Kasumi-1 (cell line): Measurements from ENCODE around the gene CHRNB4.

Experiments
- DNase-seq, 2 experiments: peaks; one replicate each; lab custom pipeline; 2025; lab: John Stamatoyannopoulos, UW

Gene CHRNB4

DNA sequence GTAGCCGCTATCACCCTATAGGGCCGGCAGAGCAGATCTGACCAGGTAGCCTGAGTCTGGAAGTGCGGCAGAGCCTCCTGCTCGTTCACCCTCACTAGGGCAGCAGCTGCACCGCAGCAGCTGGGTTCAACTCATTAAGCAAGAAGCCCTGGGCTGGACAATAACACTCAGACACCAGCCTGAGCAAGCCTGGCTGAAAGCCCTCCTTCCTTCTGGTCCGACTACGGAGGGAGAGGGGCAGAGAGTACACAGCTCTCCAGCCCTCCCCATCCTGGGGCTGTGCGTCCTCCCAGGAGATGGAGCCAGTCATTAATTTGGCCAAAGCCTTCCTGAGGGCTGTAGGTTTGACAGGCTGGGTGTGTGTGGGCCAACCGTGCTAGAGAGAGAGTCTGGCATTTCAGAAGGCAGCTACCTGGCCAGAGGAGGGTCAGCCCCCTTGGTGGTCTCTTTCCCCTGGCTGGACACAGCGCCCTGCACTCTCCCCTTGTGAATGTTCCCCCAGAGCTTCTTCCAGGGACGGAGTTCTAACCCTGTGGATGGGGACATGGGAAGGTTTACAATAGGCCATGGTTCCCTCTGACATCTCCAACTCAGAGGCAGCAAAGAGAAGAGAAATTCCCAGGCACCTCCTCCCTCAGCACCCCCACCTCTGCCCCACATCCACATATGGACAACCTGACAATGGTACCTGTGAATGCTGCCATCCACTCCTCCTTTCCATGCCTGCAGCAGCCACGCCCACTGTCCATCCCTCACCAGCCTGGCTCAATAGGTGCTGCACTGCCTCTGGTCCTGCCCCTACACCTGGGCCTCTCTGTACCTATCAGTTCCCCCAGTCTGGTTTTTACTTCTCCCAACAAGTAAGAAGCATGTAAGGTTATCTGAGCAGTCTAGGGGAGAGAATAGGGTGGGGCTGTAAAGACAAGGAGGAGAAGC is 6.5 kb downstream of the CHRNB4 start:
- DNase-seq: no peak

DNA sequence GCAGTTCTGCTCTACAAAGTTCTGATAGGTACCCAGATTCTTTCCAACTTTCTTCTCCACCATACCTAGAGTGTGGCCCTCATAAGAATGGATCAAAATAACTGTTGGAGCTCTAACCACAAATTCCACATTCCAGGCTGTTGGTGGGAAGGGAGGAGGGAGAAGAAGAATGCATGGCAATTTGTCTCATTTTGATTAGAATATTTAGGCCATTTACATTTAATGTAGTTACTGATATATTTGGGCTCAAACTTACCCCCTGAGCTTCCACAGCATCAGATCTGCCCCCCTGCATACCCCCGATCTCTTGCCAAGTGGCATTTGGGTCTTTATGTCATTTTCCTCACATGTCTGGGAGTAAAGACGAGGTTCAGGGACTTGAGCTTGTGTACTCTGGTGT is 7.7 kb downstream of the CHRNB4 start:
- no peak for DNase-seq

DNA sequence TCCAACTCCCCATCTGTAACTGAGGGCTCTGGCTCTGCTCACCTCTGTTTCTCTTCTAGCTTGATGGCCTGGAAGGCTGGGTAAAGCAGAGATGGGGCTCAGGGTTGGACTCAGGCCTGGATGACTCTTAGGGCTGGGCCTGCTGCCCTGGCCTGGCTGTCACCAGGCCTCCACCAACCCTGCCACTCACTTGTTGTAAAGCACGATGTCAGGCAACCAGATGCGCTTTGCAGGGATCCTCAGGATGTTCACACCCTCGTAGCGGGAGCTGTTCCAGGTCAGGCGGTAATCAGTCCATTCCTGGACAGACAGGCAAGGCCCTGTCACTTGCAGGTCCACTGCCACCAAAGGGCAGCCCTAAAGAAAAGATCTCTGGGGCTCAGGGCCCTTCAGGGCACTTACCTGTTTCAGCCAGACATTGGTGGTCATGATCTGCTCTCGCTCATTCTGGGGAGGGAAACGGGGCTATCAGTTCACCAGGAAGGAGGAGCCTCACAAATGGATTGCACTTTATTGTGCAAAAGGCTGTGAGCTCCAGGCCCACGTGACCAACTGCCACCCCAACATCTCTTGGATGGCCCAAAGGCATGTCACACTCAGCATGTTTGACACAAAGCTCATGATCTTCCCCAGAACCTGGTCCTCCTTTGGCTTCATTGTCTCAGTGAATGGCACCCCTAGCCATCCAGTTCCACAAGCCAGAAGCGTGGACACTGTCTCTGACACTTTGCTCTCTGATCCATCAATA is 9.9 kb downstream of the CHRNB4 start:
- DNase-seq: no peak

DNA sequence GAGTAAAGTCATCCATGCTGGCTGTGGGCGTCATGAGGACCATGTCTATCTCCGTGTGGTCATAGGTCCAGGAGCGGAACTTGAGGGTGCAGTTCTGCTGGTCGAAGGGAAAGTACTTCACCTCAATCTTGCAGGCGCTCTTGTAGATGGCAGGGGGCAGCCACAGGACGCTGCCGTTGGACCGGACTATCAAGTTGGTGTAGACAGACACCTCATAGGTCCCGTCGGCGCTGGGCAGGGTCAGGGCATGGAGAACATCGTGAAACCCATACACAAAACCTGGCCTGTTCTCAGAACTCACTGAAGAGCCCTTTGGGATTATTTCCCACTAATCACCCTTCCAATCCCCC is 11.3 kb downstream of the CHRNB4 start:
- DNase-seq: no peak

GRCh38 chr15:78629031-78629715 is 11.8 kb downstream of the CHRNB4 start:
- no peak for DNase-seq

DNA sequence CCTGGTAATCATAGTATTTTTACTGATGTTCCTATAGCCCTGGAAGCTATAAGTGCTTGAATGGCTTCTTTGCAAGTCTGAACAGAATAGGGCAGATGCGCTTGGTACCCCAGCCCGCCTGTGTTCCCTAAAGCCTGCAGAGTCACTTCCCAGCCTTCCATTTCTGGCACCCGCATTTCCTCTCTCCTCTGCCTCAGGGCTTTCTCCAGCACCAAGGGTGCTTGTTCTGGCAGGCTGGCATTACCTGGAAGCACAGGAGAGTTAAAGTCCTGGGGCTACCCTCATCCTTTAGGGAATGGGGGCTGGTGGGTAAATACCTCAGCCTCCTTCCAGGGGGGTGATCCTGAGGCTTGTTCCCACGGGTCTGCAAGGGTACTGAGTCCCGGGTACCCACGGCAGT is 12.8 kb downstream of the CHRNB4 start:
- DNase-seq: no peak

GRCh38 chr15:78627348-78627747 is 13.7 kb downstream of the CHRNB4 start:
- no peak for DNase-seq

GRCh38 chr15:78626381-78626995 is 14.5 kb downstream of the CHRNB4 start:
- DNase-seq: no peak

- no peak for DNase-seq
Measured at GRCh38 chr15:78625606-78626280, 15.3 kb downstream of the CHRNB4 start.

GRCh38 chr15:78624651-78625590 is 16.1 kb downstream of the CHRNB4 start:
- DNase-seq: no peak

DNA sequence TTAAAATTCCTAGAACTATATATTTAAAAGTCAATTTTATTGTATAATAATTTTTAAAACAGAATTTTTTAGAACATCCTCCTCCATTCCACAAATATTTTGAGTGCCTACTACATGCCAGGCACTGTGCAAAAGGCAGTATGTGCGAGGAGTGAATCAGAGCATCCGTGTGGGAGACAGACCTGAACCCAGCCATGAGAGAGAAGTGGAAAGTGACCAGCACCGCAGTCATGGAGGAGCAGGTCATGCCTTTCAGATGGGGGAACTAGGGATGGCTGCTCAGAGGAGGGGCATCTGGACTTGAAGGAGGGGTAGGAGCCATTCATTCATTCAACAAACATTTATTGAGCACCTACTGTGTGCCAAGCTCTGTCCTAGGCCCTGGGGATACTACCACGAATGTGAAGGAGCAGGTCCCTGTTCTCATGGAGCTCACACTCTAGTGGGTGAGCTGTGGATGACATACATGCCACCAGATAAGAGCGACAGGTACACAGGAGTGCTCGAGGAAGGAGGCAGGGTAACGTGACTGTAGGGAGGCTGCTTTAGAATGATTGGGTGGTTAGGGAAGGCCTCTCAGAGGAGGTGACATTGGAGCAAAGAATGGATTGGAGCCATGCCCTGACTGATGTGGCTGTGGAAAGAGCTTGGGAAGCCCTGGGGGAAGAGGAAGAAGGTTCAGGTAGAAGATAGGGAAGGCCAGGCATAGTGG is 17.1 kb downstream of the CHRNB4 start:
- DNase-seq: no peak

DNA sequence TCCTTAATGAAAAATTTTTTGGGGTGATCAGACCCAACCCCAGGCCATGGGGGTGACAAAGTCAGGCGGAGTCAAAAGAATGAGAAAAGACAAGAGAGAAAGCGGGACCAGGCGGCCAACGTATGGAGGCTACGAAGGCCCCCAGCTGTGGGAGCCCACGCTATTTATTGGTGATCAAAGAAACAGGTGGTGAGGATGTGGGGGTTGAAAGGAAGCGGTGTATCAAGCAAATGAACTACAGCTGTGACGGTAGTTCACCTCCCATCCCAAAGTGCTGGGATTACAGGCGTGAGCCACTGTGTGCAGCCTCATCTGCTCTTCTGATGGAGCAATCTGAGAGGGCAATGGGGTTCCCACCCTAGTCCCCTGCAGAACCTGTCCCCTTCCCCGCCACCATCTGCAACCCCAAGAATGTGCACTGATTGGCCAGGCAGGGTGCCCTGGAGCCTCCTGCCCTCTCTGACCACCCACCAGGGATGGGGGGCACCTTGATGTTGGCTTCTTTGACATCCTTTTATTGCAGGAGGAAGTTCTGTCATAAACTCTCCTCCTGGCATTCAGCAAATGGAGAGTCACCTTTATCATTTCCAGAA is 19.1 kb downstream of the CHRNB4 start:
- no peak for DNase-seq

DNA sequence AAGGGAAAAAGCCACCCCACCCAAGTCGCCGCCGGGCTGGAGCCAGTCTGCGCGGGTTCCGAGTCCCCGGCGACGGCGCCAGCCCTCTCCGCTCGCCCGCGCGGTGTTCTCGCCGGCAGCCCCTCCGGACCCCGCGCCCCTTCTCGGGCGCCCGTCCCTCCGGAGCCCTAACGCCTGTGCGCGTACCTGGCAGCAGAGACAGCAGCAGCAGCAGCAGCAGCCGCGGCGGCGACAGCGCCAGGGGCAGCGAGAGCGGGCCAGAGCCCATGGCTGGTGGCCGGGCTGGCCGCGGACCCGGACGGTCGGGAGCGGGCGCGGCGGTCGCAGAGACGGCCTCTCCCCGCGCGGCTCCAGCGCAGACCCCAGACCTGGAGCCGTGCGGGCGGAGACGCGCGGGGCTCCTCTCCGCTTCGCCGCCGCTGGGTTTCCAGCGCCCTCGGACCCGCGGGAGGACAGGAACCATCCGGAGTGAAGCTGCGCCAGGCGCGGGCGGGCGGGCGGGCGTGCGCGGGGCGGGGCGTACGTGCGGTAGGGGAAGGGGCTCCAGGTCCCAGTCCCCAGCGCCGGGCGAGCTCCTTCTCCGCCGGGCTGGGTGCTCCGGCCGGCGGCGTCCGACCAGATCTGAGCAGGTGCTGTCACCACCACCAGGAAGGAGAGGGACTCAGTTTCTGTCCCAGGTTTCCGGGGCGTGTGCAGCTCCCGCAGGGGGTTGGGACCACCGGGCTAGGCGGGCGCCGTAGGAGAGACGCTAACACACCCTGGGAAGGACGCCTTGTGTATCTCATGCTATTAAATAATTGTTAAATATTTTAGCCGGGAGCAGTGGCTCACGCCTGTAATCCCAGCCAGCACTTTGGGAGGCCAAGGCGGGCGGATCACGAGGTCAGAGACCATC is 20.2 kb downstream of the CHRNB4 start, which contains the start of gene CHRNA3:
TSS of gene CHRNA3 (minus strand) at position 470 of the 895 bp plus-strand sequence. CDS start at position 268, 202 bp downstream.
- no peak for DNase-seq

- no peak for DNase-seq
Measured at GRCh38 chr15:78620021-78620526, 20.9 kb downstream of the CHRNB4 start.

DNA sequence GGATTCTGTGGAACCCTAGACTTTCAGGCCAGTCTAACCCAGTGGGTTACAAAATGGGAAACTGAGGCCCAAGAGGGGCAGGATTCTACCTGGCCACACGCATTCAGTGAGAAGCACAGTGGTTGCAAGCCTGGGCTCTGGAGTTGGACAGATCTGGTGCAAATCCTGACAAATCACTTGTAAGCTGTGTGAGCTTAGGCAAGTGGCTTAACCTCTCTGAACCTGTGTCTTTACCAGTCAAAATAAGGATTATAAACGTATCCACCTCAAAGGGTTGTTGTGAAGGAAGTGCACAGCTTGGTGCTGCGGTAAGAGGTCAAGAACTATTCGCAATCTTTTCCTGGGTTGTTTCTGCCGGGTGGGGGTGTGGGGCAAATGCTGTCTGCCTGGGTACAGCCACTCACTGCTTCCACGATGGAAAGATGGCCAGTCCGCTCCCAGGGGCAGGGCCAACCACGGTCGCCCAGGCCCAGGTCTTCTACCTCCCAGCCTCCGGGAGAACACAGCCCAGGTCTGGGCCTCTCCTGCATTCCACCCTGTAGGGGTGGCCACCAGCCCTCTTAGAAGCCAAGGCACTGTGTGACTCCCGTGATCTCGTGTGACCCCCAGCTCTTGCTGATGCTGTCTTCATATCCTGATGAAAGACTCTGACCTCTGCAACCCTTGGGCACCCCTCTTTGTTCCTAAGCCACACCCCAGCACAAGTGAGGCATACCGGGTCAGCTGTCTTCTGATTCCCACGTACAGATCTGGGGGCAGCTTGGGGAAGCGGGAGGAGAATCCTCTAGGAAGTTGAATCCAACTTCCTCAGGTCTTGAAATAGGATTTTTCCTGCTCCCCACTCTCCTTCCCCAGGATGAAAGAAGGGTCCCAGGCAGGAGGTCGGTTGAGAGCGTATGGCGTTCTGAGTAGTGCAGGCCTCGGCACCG is 21.7 kb downstream of the CHRNB4 start:
- no peak for DNase-seq

DNA sequence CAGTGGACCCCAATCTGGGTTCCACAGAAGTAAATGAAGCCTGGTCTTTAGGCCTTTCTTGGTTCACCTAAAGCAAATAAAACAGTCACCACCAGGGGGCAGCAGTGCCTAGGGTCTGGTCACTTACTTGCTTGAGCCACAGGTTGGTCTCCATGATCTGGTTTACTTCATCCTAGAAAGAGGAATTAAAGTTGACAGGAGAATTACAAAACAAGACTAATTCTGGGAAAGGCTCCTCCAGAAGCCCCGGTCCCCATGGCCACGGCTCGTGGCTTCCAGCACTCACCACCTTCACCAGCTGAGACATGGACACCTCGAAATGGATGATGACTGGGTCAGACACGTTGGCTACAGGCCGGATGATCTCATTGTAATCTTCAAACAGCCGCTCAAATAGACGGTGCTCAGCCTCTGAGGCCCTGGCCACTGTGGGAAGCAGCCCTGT is 22.5 kb downstream of the CHRNB4 start:
- peak; percentile 67 to 75 for DNase-seq

GRCh38 chr15:78618064-78618463 is 22.9 kb downstream of the CHRNB4 start:
- no peak for DNase-seq
